ENCODE results near the gene TMEM209.
"Not testable (repeated sequence)": the region's sequence is repeated elsewhere in the genome, so short reads cannot be mapped to it uniquely, and the experiment has no call there.

TMEM209 gene

GRCh38 chr7:130234078-130234477 is 28.9 kb upstream of the TMEM209 start:
- TF ChIP-seq CTCF (conservative IDR thresholded peaks at IDR 0.05; ENCODE audit: low read depth, low read length) = no peak
- H3K4me3 ChIP-seq (ENCODE audit: low read depth, low read length) = no peak overlapping the region
- DNase-seq (ENCODE audit: low read depth) = no peak

- DNase-seq (ENCODE audit: low read depth) = no peak
- H3K4me3 ChIP-seq (ENCODE audit: low read depth, low read length) = no peak overlapping the region
- TF ChIP-seq CTCF (conservative IDR thresholded peaks at IDR 0.05; ENCODE audit: low read depth, low read length) = no peak
Observed at GRCh38 chr7:130232209-130232608, 27.0 kb upstream of the TMEM209 start.

GRCh38 chr7:130231792-130232191 is 26.6 kb upstream of the TMEM209 start:
- no peak for DNase-seq (ENCODE audit: low read depth)
- H3K4me3 ChIP-seq (ENCODE audit: low read depth, low read length) = no peak overlapping the region
- TF ChIP-seq CTCF (conservative IDR thresholded peaks at IDR 0.05; ENCODE audit: low read depth, low read length) = no peak

- DNase-seq (ENCODE audit: low read depth); H3K4me3 ChIP-seq (ENCODE audit: low read depth, low read length): not testable (repeated sequence)
Observed at GRCh38 chr7:130229981-130230380, 24.8 kb upstream of the TMEM209 start.

GRCh38 chr7:130228840-130229502 is 23.8 kb upstream of the TMEM209 start:
- no peak overlapping the region for H3K4me3 ChIP-seq (ENCODE audit: low read depth, low read length)
- DNase-seq (ENCODE audit: low read depth) = no peak
- no peak for TF ChIP-seq CTCF (conservative IDR thresholded peaks at IDR 0.05; ENCODE audit: low read depth, low read length)

GRCh38 chr7:130227883-130228575 is 22.8 kb upstream of the TMEM209 start:
- DNase-seq (ENCODE audit: low read depth) = no peak
- H3K4me3 ChIP-seq (ENCODE audit: low read depth, low read length) = no peak overlapping the region
- no peak for TF ChIP-seq CTCF (conservative IDR thresholded peaks at IDR 0.05; ENCODE audit: low read depth, low read length)

- H3K4me3 ChIP-seq (ENCODE audit: low read depth, low read length) = no peak overlapping the region
- TF ChIP-seq CTCF (conservative IDR thresholded peaks at IDR 0.05; ENCODE audit: low read depth, low read length) = no peak
- DNase-seq (ENCODE audit: low read depth) = no peak
Observed at GRCh38 chr7:130226333-130226732, 21.1 kb upstream of the TMEM209 start.

GRCh38 chr7:130224923-130225322 is 19.7 kb upstream of the TMEM209 start:
- peak; percentile 57 for DNase-seq (ENCODE audit: low read depth)
- H3K4me3 ChIP-seq (ENCODE audit: low read depth, low read length) = not testable (repeated sequence)
